GM12801 (cell line): ENCODE data around the gene KIF1C.

Experiments
- CTCF ChIP-seq: IDR thresholded peaks from one replicate; pipeline ENCODE4 v1.5.1; 2011; ENCODE audit warnings: control low read depth; ENCODE audit not compliant: insufficient read length; ENCODE audit errors: extremely low read depth

The KIF1C gene

GRCh38 chr17:5043524-5043923, 45.8 kb downstream of the KIF1C start:
- no peak for TF ChIP-seq CTCF

- TF ChIP-seq CTCF, result no peak
These were observed 46.9 kb downstream of the KIF1C start for GRCh38 chr17:5044630-5045029.

- TF ChIP-seq CTCF, result no peak
These were observed 47.7 kb downstream of the KIF1C start for GRCh38 chr17:5045496-5045895.

- TF ChIP-seq CTCF, result no peak
These were observed 49.7 kb downstream of the KIF1C start for GRCh38 chr17:5047446-5047845.

- no peak for TF ChIP-seq CTCF
These were observed 51.6 kb downstream of the KIF1C start for GRCh38 chr17:5049314-5049841.

- no peak for TF ChIP-seq CTCF
These were observed 52.5 kb downstream of the KIF1C start for GRCh38 chr17:5050278-5050677.

GRCh38 chr17:5055543-5055942, 57.8 kb downstream of the KIF1C start:
- no peak for TF ChIP-seq CTCF

GRCh38 chr17:5065227-5065744, 67.5 kb downstream of the KIF1C start:
- TF ChIP-seq CTCF, result no peak
